DND-41 (cell line): ENCODE data around the gene TRAP1.

ENCODE experiments used
- ATAC-seq: fragments of 200-7000 bp; cut with Tn5 transposase; 3 replicates; pipeline ENCODE4 v1.9.1; 2021; ENCODE audit warnings: low read depth; ENCODE audit not compliant: insufficient read depth
- DNase-seq: peaks from one replicate; pipeline ENCODE4 v3.0.0-alpha.2; 2020
- H2AFZ ChIP-seq: 2 replicates; pipeline ENCODE4 v1.6.0; 2012; ENCODE audit warnings: low read depth, low read length
- H3K27ac ChIP-seq: 2 replicates; pipeline ENCODE4 v1.5.1; 2012; ENCODE audit warnings: low read length, inconsistent platforms
- H3K27me3 ChIP-seq: fragments of 200-600 bp; sonication (generic); 2 replicates; pipeline ENCODE4 v1.6.0; 2012; ENCODE audit warnings: low read length, mild to moderate bottlenecking, inconsistent platforms; ENCODE audit not compliant: insufficient read depth, poor library complexity
- H3K36me3 ChIP-seq: 2 replicates; pipeline ENCODE4 v1.5.1; 2012; ENCODE audit warnings: low read length, inconsistent platforms; ENCODE audit not compliant: insufficient read depth
- H3K4me1 ChIP-seq: 2 replicates; pipeline ENCODE4 v1.5.1; 2012; ENCODE audit warnings: mild to moderate bottlenecking, low read length; ENCODE audit not compliant: insufficient read depth
- H3K4me2 ChIP-seq: 2 replicates; pipeline ENCODE4 v1.6.0; 2012; ENCODE audit warnings: mild to moderate bottlenecking, moderate library complexity, low read length, inconsistent platforms; ENCODE audit not compliant: insufficient read depth
- H3K4me3 ChIP-seq, 2 experiments: fragments of 200-600 bp in 1 of 2; shearing (Covaris generic) in 1 of 2; 2 replicates each; pipeline ENCODE4 v1.5.1; 2012 to 2016; ENCODE audit warnings: inconsistent platforms in 2 of 2, low read length in 2 of 2, mild to moderate bottlenecking in 2 of 2, low read depth in 1 of 2, moderate library complexity in 1 of 2
- H3K79me2 ChIP-seq: 2 replicates; pipeline ENCODE4 v1.6.0; 2012; ENCODE audit warnings: low read length, inconsistent platforms; ENCODE audit not compliant: insufficient read depth
- H3K9ac ChIP-seq: 2 replicates; pipeline ENCODE4 v1.6.0; 2012; ENCODE audit warnings: low read depth, mild to moderate bottlenecking, inconsistent platforms, low read length, moderate library complexity
- H3K9me3 ChIP-seq: 2 replicates; pipeline ENCODE4 v1.5.1; 2012; ENCODE audit warnings: low read length, moderate library complexity, mild to moderate bottlenecking, inconsistent platforms; ENCODE audit not compliant: insufficient read depth, severe bottlenecking
- H4K20me1 ChIP-seq: 2 replicates; pipeline ENCODE4 v1.6.0; 2012; ENCODE audit warnings: low read length; ENCODE audit not compliant: insufficient read depth
- CTCF ChIP-seq: IDR thresholded peaks from 2 replicates; pipeline ENCODE4 v1.5.1; 2012; ENCODE audit warnings: borderline replicate concordance, low read length, moderate library complexity, mild to moderate bottlenecking; ENCODE audit not compliant: poor library complexity, severe bottlenecking; ENCODE audit errors: extremely low read depth
- EZH2 ChIP-seq: IDR thresholded peaks from 3 replicates; pipeline ENCODE4 v1.6.1; 2012; ENCODE audit warnings: borderline replicate concordance, low read depth, mild to moderate bottlenecking, moderate library complexity, low read length, inconsistent platforms; ENCODE audit not compliant: severe bottlenecking

TRAP1 gene

DNA sequence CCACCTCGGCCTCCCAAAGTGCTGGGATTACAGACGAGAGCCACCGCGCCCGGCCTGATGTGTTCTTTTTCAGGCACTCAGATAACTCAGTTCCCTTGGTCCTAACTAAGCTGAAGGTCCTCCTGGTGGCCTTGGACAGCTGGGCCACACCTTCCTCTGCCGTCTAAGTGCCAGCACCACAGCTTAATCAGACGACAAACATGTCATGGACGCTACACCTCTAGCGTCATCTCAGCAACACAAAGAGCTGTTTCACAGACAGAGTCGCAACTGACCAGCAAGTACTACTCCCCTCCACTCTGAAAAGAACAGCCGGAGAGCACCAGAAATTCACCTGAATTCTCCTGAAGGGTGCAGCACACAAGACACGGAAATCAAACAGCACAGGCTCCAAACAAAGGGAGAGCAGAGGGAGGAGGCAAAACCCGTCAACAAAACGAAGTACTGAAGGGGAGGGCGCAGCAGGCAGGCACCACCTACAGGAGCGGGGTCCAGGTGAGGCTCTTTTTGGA is 4.4 kb downstream of the TRAP1 start:
- peaks cover 9% of the 10 kb centered on the region for H3K36me3 ChIP-seq
- TF ChIP-seq EZH2 (no peak), CTCF (no peak)
- H2AFZ ChIP-seq = no peak overlapping the region
- H3K9me3 ChIP-seq = no peaks in the 10 kb centered on the region
- H3K9ac ChIP-seq = no peak overlapping the region
- peaks cover 15% of the 10 kb centered on the region for H3K4me1 ChIP-seq
- ATAC-seq (no peak), DNase-seq (no peak)
- H3K79me2 ChIP-seq = peaks cover 15% of the 10 kb centered on the region
- H3K27me3 ChIP-seq = no peaks in the 10 kb centered on the region
- no peak overlapping the region for H3K4me2 ChIP-seq
- no peak overlapping the region for H3K4me3 ChIP-seq
- H3K27ac ChIP-seq = no peak overlapping the region
- peaks cover 62% of the 10 kb centered on the region for H4K20me1 ChIP-seq

- H3K27me3 ChIP-seq = peaks cover 7% of the 10 kb centered on the region
- H3K4me1 ChIP-seq = no peaks in the 10 kb centered on the region
- no peaks in the 10 kb centered on the region for H3K9me3 ChIP-seq
- H3K79me2 ChIP-seq = peaks cover 2% of the 10 kb centered on the region; the same call in 1 of the 2 replicates
- 0 out of 2 replicates have a peak, but pooled peaks cover 2% of the 10 kb centered on the region for H3K36me3 ChIP-seq
- H3K4me3 ChIP-seq = no peak overlapping the region
- no peak overlapping the region for H3K9ac ChIP-seq
- no peak for TF ChIP-seq EZH2
- no peak for ATAC-seq
- no peak for DNase-seq
- H3K4me2 ChIP-seq = no peak overlapping the region
- no peak overlapping the region for H2AFZ ChIP-seq
- H4K20me1 ChIP-seq = peaks cover 85% of the 10 kb centered on the region
- H3K27ac ChIP-seq = no peak overlapping the region
Observed at GRCh38 chr16:3706253-3707012, 10.9 kb downstream of the TRAP1 start.

DNA sequence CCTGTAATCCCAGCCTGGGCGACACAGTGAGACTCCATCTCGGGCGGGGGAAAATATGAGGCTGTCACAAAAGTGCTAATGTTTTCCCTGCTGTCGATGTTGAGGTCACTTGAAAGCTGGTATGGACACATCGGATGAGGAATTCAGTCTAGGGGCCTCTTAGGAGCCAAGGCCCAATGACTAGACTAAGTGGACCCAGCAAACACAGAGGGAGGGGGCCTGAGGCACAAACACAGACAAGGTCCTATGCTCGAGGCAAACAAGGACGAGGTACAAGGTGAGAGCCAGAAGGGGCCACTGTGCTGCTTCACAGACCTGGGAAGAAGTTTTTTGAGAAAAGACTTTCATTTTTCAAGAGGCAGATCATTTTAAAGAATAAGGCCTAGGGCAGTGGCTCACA is 15.2 kb downstream of the TRAP1 start:
- peaks cover 20% of the 10 kb centered on the region for H3K4me1 ChIP-seq
- ATAC-seq = no peak

More for the DNA sequence above, 15.2 kb downstream of the TRAP1 start:
- Histone ChIP-seq H3K4me2 (no peak overlapping the region), H3K79me2 (peaks cover 2% of the 10 kb centered on the region; the same call in 1 of the 2 replicates), H3K4me3 (no peak overlapping the region), H3K9me3 (no peaks in the 10 kb centered on the region), H3K36me3 (0 out of 2 replicates have a peak, but pooled peaks cover 2% of the 10 kb centered on the region), H2AFZ (no peak overlapping the region), H3K9ac (no peak overlapping the region), H3K27ac (no peak overlapping the region), H3K27me3 (peaks cover 7% of the 10 kb centered on the region), H4K20me1 (peaks cover 89% of the 10 kb centered on the region)
- DNase-seq = no peak
- TF ChIP-seq CTCF (no peak), EZH2 (no peak)
